Endometrium (tissue), 2 donors: ENCODE data around the gene DCAF15.

Source experiments
- FAIRE-seq: peaks from 2 replicates; lab custom pipeline; 2012; peaks lifted over from hg19 to GRCh38; lab: Jason Lieb, UNC
- donor health status: control.
- donor health status: control.

DCAF15 gene

GRCh38 chr19:13931391-13932148, 20.7 kb upstream of the DCAF15 start:
- FAIRE-seq = no peak

GRCh38 chr19:13932149-13932637, 20.1 kb upstream of the DCAF15 start:
- FAIRE-seq = no peak

- FAIRE-seq = no peak
These were observed 19.4 kb upstream of the DCAF15 start for GRCh38 chr19:13932911-13933393.

- no peak for FAIRE-seq
These were observed 17.6 kb upstream of the DCAF15 start for GRCh38 chr19:13934785-13935109.

- FAIRE-seq = no peak
These were observed 16.4 kb upstream of the DCAF15 start for GRCh38 chr19:13935765-13936510.

GRCh38 chr19:13937479-13938300, 14.6 kb upstream of the DCAF15 start:
- no peak for FAIRE-seq

- no peak for FAIRE-seq
These were observed 13.8 kb upstream of the DCAF15 start, which contains the start of gene PODNL1 for GRCh38 chr19:13938301-13939064. PODNL1 (minus strand) TSS chr19:13938417; CDS start chr19:13938181, 236 bp downstream.

GRCh38 chr19:13942023-13942684, 10.2 kb upstream of the DCAF15 start:
- FAIRE-seq = no peak

- no peak for FAIRE-seq
These were observed 5.9 kb upstream of the DCAF15 start for GRCh38 chr19:13946414-13946813.

- no peak for FAIRE-seq
These were observed 1.3 kb upstream of the DCAF15 start for GRCh38 chr19:13951043-13951442.

- FAIRE-seq = no peak
These were observed 533 bp upstream of the DCAF15 start for GRCh38 chr19:13951799-13952153.

GRCh38 chr19:13952931-13953531, 722 bp downstream of the DCAF15 start:
- FAIRE-seq = no peak

GRCh38 chr19:13954185-13954584, 1.9 kb downstream of the DCAF15 start:
- no peak for FAIRE-seq

- FAIRE-seq = no peak
These were observed 3.5 kb downstream of the DCAF15 start for GRCh38 chr19:13955662-13956364.

- FAIRE-seq = no peak
These were observed 4.0 kb downstream of the DCAF15 start for GRCh38 chr19:13956365-13956744.

- no peak for FAIRE-seq
These were observed 4.7 kb downstream of the DCAF15 start for GRCh38 chr19:13957051-13957450.

- FAIRE-seq = no peak
These were observed 5.7 kb downstream of the DCAF15 start for GRCh38 chr19:13958043-13958442.

- FAIRE-seq = no peak
These were observed 7.0 kb downstream of the DCAF15 start for GRCh38 chr19:13959141-13959961.
